Smooth muscle cell (in vitro differentiated cells): ENCODE results near the gene CENPU. TPM values are rescaled to one million over a fixed set of nuclear protein-coding genes. Genes with fewer than 3 reads are reported as not detected.

Source experiments
- DNase-seq: peaks from one replicate; lab custom pipeline; 2025; ENCODE audit not compliant: unreplicated experiment; lab: John Stamatoyannopoulos, UW
- H2AFZ ChIP-seq: fragments of 200-600 bp; sonication (generic); 2 replicates; pipeline ENCODE4 v1.6.0; 2016; ENCODE audit warnings: antibody characterized with exemption, low read depth, mild to moderate bottlenecking
- H3F3A ChIP-seq: fragments of 200-600 bp; sonication (generic); 2 replicates; pipeline ENCODE4 v1.6.0; 2017; ENCODE audit warnings: antibody characterized with exemption, low read depth
- H3K27ac ChIP-seq: fragments of 200-600 bp; sonication (generic); 2 replicates; pipeline ENCODE4 v1.5.1; 2016; ENCODE audit warnings: low read depth, mild to moderate bottlenecking
- H3K27me3 ChIP-seq: fragments of 200-600 bp; sonication (generic); 2 replicates; pipeline ENCODE4 v1.6.1; 2016; ENCODE audit warnings: low read depth, mild to moderate bottlenecking
- H3K36me3 ChIP-seq: fragments of 200-600 bp; sonication (generic); 2 replicates; pipeline ENCODE4 v1.5.1; 2016; ENCODE audit warnings: low read depth
- H3K4me1 ChIP-seq: fragments of 200-600 bp; sonication (generic); 2 replicates; pipeline ENCODE4 v1.5.1; 2016; ENCODE audit warnings: low read depth
- H3K4me2 ChIP-seq: fragments of 200-600 bp; sonication (generic); 2 replicates; pipeline ENCODE4 v1.6.0; 2016; ENCODE audit warnings: mild to moderate bottlenecking
- H3K4me3 ChIP-seq: fragments of 200-600 bp; sonication (generic); 2 replicates; pipeline ENCODE4 v1.5.1; 2016; ENCODE audit warnings: mild to moderate bottlenecking
- H3K79me2 ChIP-seq: fragments of 200-600 bp; sonication (generic); 2 replicates; pipeline ENCODE4 v1.6.0; 2016; ENCODE audit warnings: low read depth, mild to moderate bottlenecking
- H3K9ac ChIP-seq: fragments of 200-600 bp; sonication (generic); 2 replicates; pipeline ENCODE4 v1.6.0; 2016; ENCODE audit warnings: low read depth
- H3K9me3 ChIP-seq: fragments of 200-600 bp; sonication (generic); replicated peaks from 2 replicates; pipeline ENCODE4 v1.5.1; 2016; ENCODE audit warnings: low read depth
- H4K20me1 ChIP-seq: fragments of 200-600 bp; sonication (generic); 2 replicates; pipeline ENCODE4 v1.6.0; 2016; ENCODE audit warnings: low read depth
- WGBS: methylation state at CpG from one replicate; pipeline ENCODE4 v1.1.7; 2016; ENCODE audit warnings: low lambda C conversion rate; 5-methylcytosine and 5-hydroxymethylcytosine counted together
- polyA plus RNA-seq: library from polyadenylated mRNA; unstranded; fragments of >200 nt; fragmentation: Nextera tagmentation; extraction: Ambion mirVana; gene quantifications from 2 replicates; pipeline ENCODE4 v1.2.1, GENCODE V29; 2016
- total RNA-seq: library from RNA; depleted of rRNA; stranded (reverse); fragments of >200 nt; gene quantifications from 2 replicates; pipeline ENCODE4 v1.2.3, GENCODE V29; 2014
- TF ChIP-seq, protein P1 (sequence below): fragments of 200-600 bp; sonication (generic); IDR thresholded peaks from 2 replicates; pipeline ENCODE4 v1.5.1; 2017; ENCODE audit warnings: borderline replicate concordance, mild to moderate bottlenecking, antibody characterized with exemption; ENCODE audit not compliant: insufficient read depth, poor library complexity, severe bottlenecking

Gene CENPU
- total and polyA plus RNA-seq, 2 experiments from 2014 or later = 12.2 to 18.4 TPM

- H3F3A ChIP-seq = no peaks in the 10 kb centered on the region
- no peaks in the 10 kb centered on the region for H3K4me1 ChIP-seq
- H3K4me3 ChIP-seq = no peak overlapping the region
- no peak for DNase-seq
- no peaks in the 10 kb centered on the region for H3K9me3 ChIP-seq
- H3K4me2 ChIP-seq = no peak overlapping the region
- H3K79me2 ChIP-seq = no peaks in the 10 kb centered on the region
- peak overlapping the region; percentile 14 for H3K27ac ChIP-seq
- no peaks in the 10 kb centered on the region for H3K36me3 ChIP-seq
- H3K9ac ChIP-seq = no peak overlapping the region
- H4K20me1 ChIP-seq = no peaks in the 10 kb centered on the region
- 55% methylated on average over 3 of the region's 3 CpGs for WGBS
- no peaks in the 10 kb centered on the region for H3K27me3 ChIP-seq
- H2AFZ ChIP-seq = no peak overlapping the region
- TF ChIP-seq, protein P1, sequence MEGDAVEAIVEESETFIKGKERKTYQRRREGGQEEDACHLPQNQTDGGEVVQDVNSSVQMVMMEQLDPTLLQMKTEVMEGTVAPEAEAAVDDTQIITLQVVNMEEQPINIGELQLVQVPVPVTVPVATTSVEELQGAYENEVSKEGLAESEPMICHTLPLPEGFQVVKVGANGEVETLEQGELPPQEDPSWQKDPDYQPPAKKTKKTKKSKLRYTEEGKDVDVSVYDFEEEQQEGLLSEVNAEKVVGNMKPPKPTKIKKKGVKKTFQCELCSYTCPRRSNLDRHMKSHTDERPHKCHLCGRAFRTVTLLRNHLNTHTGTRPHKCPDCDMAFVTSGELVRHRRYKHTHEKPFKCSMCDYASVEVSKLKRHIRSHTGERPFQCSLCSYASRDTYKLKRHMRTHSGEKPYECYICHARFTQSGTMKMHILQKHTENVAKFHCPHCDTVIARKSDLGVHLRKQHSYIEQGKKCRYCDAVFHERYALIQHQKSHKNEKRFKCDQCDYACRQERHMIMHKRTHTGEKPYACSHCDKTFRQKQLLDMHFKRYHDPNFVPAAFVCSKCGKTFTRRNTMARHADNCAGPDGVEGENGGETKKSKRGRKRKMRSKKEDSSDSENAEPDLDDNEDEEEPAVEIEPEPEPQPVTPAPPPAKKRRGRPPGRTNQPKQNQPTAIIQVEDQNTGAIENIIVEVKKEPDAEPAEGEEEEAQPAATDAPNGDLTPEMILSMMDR = no peak
Measured at GRCh38 chr4:184695178-184695896, 38.6 kb downstream of the CENPU start.

GRCh38 chr4:184694412-184694956 lies 39.4 kb downstream of the CENPU start:
- no peaks in the 10 kb centered on the region for H3K79me2 ChIP-seq
- no peak overlapping the region for H3K4me2 ChIP-seq
- no peak overlapping the region for H2AFZ ChIP-seq
- H3K9me3 ChIP-seq = no peaks in the 10 kb centered on the region
- H4K20me1 ChIP-seq = no peaks in the 10 kb centered on the region
- no peak for DNase-seq
- H3F3A ChIP-seq = no peaks in the 10 kb centered on the region
- no peak overlapping the region for H3K27ac ChIP-seq
- no peak overlapping the region for H3K4me3 ChIP-seq
- no peaks in the 10 kb centered on the region for H3K4me1 ChIP-seq
- H3K9ac ChIP-seq = no peak overlapping the region
- no peaks in the 10 kb centered on the region for H3K36me3 ChIP-seq
- no peaks in the 10 kb centered on the region for H3K27me3 ChIP-seq
- TF ChIP-seq, protein P1 = no peak

GRCh38 chr4:184693056-184693455 lies 40.8 kb downstream of the CENPU start:
- DNase-seq = no peak
- H3K4me2 ChIP-seq = no peak overlapping the region
- no peaks in the 10 kb centered on the region for H3K4me1 ChIP-seq
- 94% methylated on average over 5 of the region's 5 CpGs for WGBS
- H3K27me3 ChIP-seq = no peaks in the 10 kb centered on the region
- no peak overlapping the region for H3K27ac ChIP-seq
- no peak overlapping the region for H2AFZ ChIP-seq
- no peaks in the 10 kb centered on the region for H3K36me3 ChIP-seq
- no peak overlapping the region for H3K4me3 ChIP-seq
- no peaks in the 10 kb centered on the region for H3K79me2 ChIP-seq
- no peaks in the 10 kb centered on the region for H3K9me3 ChIP-seq
- H3K9ac ChIP-seq = no peak overlapping the region
- TF ChIP-seq, protein P1 = no peak
- H3F3A ChIP-seq = no peaks in the 10 kb centered on the region
- H4K20me1 ChIP-seq = no peaks in the 10 kb centered on the region

- H3K4me2 ChIP-seq = no peak overlapping the region
Measured at GRCh38 chr4:184689681-184690080, 44.2 kb downstream of the CENPU start.

More at GRCh38 chr4:184689681-184690080, 44.2 kb downstream of the CENPU start:
- H3K27me3 ChIP-seq = no peaks in the 10 kb centered on the region
- H3K4me1 ChIP-seq = no peaks in the 10 kb centered on the region
- no peak overlapping the region for H3K4me3 ChIP-seq
- 56% methylated on average over 5 of the region's 5 CpGs for WGBS
- H3K9ac ChIP-seq = no peak overlapping the region
- no peaks in the 10 kb centered on the region for H3K79me2 ChIP-seq
- no peak overlapping the region for H2AFZ ChIP-seq
- TF ChIP-seq, protein P1 = no peak
- H3K27ac ChIP-seq = no peak overlapping the region
- H3K36me3 ChIP-seq = no peaks in the 10 kb centered on the region
- no peak for DNase-seq
- no peaks in the 10 kb centered on the region for H3F3A ChIP-seq
- H4K20me1 ChIP-seq = no peaks in the 10 kb centered on the region
- no peaks in the 10 kb centered on the region for H3K9me3 ChIP-seq
